Gastrocnemius medialis (tissue), 4 donors: ENCODE results near the gene MSLN. TPM values are rescaled to one million over a fixed set of nuclear protein-coding genes. Genes with fewer than 3 reads are reported as not detected.

Experiments
- ATAC-seq, 2 donors: fragments of 150-250 bp; one replicate each; pipeline ENCODE4 v1.9.1; 2016
- DNase-seq, 2 donors: peaks; one replicate each; pipeline ENCODE4 v3.0.0-alpha.2; 2019
- H3K27ac ChIP-seq, 4 donors: fragments of 200-600 bp; sonication (generic); 1 replicate in 1 of 4; 2 replicates in 3 of 4; pipeline ENCODE4 v1.5.1; 2016 to 2018; ENCODE audit warnings: mild to moderate bottlenecking in 2 of 4, moderate library complexity in 1 of 4
- H3K27me3 ChIP-seq, 3 donors: fragments of 200-600 bp; sonication (generic) in 2 of 3; 1 replicate in 1 of 3; 2 replicates in 2 of 3; pipeline versions ENCODE4 v1.5.1 to v1.6.0; 2016 to 2019; ENCODE audit warnings: mild to moderate bottlenecking in 1 of 3, moderate library complexity in 1 of 3
- H3K36me3 ChIP-seq, 2 donors: fragments of 200-600 bp; sonication (generic) in 1 of 2; one replicate each; pipeline ENCODE4 v1.5.1; 2017 to 2018
- H3K4me1 ChIP-seq, 2 donors: fragments of 200-600 bp; sonication (generic) in 1 of 2; one replicate each; pipeline ENCODE4 v1.5.1; 2016 to 2017; ENCODE audit warnings: mild to moderate bottlenecking in 2 of 2
- H3K4me3 ChIP-seq, 4 donors: fragments of 200-600 bp; sonication (generic) in 3 of 4; 1 replicate in 1 of 4; 2 replicates in 3 of 4; pipeline ENCODE4 v1.5.1; 2016 to 2019; ENCODE audit warnings: mild to moderate bottlenecking in 2 of 4
- H3K9me3 ChIP-seq, 3 donors: fragments of 200-600 bp; sonication (generic) in 2 of 3; 1 replicate in 1 of 3; 2 replicates in 2 of 3; pipeline ENCODE4 v1.5.1; 2016 to 2019
- CTCF ChIP-seq, 5 experiments: fragments of 450-650 bp in 3 of 5; fragments of 200-600 bp in 2 of 5; sonication (generic) in 2 of 5; IDR thresholded peaks in 4 of 5; conservative IDR thresholded peaks in 1 of 5; 1 replicate in 4 of 5; 2 replicates in 1 of 5; pipeline ENCODE4 v1.5.1; 2016 to 2019; ENCODE audit warnings: antibody characterized with exemption in 5 of 5, mild to moderate bottlenecking in 3 of 5, moderate library complexity in 3 of 5
- POLR2A ChIP-seq, 2 donors: fragments of 450-650 bp; IDR thresholded peaks; one replicate each; pipeline ENCODE4 v1.6.1; 2017; ENCODE audit warnings: antibody characterized with exemption in 2 of 2, mild to moderate bottlenecking in 2 of 2, moderate library complexity in 2 of 2
- in situ Hi-C, 4 donors: fragments of 200-750 bp; cut with MboI; loops; one replicate each; pipeline versions ENCODE4 v1.15.0 to v1.8.0; 2017; ENCODE audit warnings: low sequenced_read_pairs in 4 of 4
- intact Hi-C: fragments of 100-400 bp; cut with DNase I; formaldehyde crosslinking; loops from one replicate; pipeline ENCODE4 v1.15.1; 2023; ENCODE audit warnings: low total_unique reads
- total RNA-seq, 4 donors: library from RNA; depleted of rRNA; stranded (reverse); fragments of >200 nt; gene quantifications; one replicate each; pipeline versions ENCODE4 v1.1.0 to v1.2.3, GENCODE V29; 2016

Gene MSLN
- total RNA-seq, 4 donors from 2014 or later = not detected

DNA sequence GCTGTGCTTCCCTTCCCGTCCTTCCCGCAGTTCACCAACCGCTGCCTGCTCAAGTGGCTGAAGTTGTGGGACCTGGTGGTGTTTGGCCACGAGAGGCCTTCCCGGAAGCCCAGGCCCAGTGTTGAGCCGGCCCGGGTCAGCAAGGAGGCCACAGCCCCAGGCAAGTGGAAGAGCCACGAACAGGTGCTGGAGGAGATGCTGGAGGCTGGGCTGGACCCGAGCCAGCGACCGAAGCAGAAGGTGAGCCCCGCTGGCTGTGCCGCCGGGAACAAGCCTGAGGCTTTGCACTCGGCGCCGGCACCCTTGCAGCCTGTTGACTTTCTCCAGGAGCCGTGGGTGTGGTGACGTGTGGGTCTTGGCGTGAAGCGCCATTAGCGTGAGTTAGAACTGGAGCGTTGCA, 30.6 kb downstream of the MSLN start:
- Histone ChIP-seq H3K36me3 (no peaks in the 10 kb centered on the region), H3K27ac (no peak overlapping the region), H3K4me1 (peaks cover 5 to 16% of the 10 kb centered on the region in 2 donors), H3K4me3 (no peak overlapping the region), H3K9me3 (no peaks in the 10 kb centered on the region), H3K27me3 (no peaks in the 10 kb centered on the region)
- no peak for ATAC-seq
- DNase-seq = no peak
- in situ Hi-C loops (no loop called here), intact Hi-C loops (no loop called here)
- no peak for TF ChIP-seq POLR2A (IDR thresholded peaks at IDR 0.05)
- TF ChIP-seq CTCF (IDR thresholded peaks at IDR 0.05 in 4 of 5, conservative IDR thresholded peaks at IDR 0.05 in 1 of 5) = no peak

- peaks cover 5 to 11% of the 10 kb centered on the region in 2 donors for H3K4me1 ChIP-seq
- H3K27ac ChIP-seq = no peak overlapping the region
- H3K27me3 ChIP-seq = peaks cover 0 to 6% (median 6%) of the 10 kb centered on the region in 3 donors
- DNase-seq = no peak
- in situ Hi-C loops = no loop called here
- TF ChIP-seq CTCF (IDR thresholded peaks at IDR 0.05 in 4 of 5, conservative IDR thresholded peaks at IDR 0.05 in 1 of 5) (no peak), POLR2A (IDR thresholded peaks at IDR 0.05) (no peak)
- no peaks in the 10 kb centered on the region for H3K9me3 ChIP-seq
- no peak for ATAC-seq
- intact Hi-C loops = no loop called here
- no peaks in the 10 kb centered on the region for H3K36me3 ChIP-seq
- H3K4me3 ChIP-seq = no peak overlapping the region
Measured at GRCh38 chr16:792221-792995, 31.9 kb downstream of the MSLN start.

GRCh38 chr16:793414-793813, 32.9 kb downstream of the MSLN start:
- ATAC-seq = no peak
- intact Hi-C loops (no loop called here), in situ Hi-C loops (no loop called here)
- TF ChIP-seq POLR2A (IDR thresholded peaks at IDR 0.05) = no peak
- TF ChIP-seq CTCF (IDR thresholded peaks at IDR 0.05 in 4 of 5, conservative IDR thresholded peaks at IDR 0.05 in 1 of 5) = no peak
- Histone ChIP-seq H3K9me3 (no peaks in the 10 kb centered on the region), H3K27ac (no peak overlapping the region), H3K27me3 (peaks cover 0 to 15% (median 8%) of the 10 kb centered on the region in 3 donors), H3K4me3 (no peak overlapping the region), H3K36me3 (no peaks in the 10 kb centered on the region), H3K4me1 (peaks cover 5 to 8% of the 10 kb centered on the region in 2 donors)
- no peak for DNase-seq

DNA sequence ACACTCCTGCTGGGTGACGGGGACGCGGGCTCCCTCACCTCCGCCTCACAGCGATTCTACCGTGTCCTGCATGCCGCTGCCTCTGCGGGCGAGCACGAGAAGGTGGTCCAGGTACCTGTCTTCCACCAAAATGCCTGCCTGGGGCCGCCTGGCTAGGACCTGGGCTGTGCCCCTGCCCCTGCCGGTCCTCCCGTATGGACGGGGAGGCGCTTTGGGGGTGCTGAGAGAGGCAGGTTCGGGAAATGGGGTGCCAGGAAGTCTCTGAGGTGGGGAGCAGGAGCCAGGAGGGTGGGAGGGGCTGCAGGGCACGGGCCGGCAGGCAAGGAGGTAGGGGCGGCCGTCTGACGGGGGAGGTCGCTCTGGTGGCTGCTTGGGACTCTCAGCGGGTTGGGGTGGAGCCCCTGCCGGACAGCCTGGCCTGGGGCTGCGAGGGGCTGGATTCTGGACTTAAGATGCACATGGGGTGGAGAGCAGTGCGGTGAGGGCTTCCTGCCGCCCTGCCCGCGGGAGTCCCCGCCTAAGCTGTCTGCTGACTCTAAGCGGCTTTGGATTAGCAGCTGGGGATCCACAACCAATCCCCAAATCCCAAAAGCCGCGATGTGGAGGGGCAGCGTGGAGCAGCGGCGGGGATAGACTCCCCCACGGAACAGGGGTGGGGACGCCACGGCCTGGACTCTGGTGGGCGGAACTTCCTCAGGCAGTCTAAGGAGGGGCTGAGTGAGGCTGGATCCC, 33.7 kb downstream of the MSLN start:
- intact Hi-C loops = no loop called here
- in situ Hi-C loops = no loop called here
- no peak for ATAC-seq

More for the DNA sequence above, 33.7 kb downstream of the MSLN start:
- no peaks in the 10 kb centered on the region for H3K9me3 ChIP-seq
- DNase-seq = no peak
- peaks cover under 1% of the 10 kb centered on the region in 2 donors for H3K4me1 ChIP-seq
- TF ChIP-seq CTCF (IDR thresholded peaks at IDR 0.05 in 4 of 5, conservative IDR thresholded peaks at IDR 0.05 in 1 of 5) (no peak), POLR2A (IDR thresholded peaks at IDR 0.05) (no peak)
- no peak overlapping the region for H3K4me3 ChIP-seq
- no peaks in the 10 kb centered on the region for H3K36me3 ChIP-seq
- peaks cover 8 to 23% (median 13%) of the 10 kb centered on the region in 3 donors for H3K27me3 ChIP-seq
- H3K27ac ChIP-seq = no peak overlapping the region
